ENCODE data around the gene STAM.

Gene STAM

DNA sequence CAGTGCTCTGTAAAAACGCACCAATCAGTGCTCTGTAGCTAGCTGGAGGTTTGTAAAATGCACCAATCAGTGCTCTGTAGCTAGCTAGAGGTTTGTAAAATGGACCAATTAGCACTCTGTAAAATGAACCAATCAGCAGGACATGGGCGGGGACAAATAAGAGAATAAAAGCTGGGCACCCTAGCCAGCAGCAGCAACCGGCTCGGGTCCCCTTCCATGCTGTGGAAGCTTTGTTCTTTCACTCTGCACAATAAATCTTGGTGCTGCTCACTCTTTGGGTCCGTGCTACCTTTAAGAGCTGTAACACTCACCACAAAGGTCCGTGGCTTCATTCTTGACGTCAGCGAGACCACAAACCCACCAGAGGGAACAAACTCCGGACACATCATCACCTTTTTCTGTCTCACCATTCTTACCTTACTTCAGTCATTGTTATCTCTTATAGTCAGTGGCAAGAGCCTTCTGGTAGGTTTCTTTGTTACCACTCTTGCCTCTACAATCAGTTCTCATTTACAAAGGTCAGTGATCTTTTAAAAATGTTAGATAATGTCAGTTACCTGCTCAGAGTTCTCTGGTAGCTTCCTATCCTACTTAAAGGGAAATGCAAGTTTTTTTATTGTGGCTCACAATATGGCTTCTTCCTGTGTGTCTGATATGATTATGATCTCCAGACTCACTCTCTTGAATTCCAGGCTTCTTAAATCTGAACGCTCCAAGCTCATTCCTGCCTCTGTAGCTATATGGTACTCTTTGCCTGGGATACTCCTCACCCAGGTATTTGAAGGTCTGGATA is 4.5 kb downstream of the STAM start:
- no peak for DNase-seq

DNA sequence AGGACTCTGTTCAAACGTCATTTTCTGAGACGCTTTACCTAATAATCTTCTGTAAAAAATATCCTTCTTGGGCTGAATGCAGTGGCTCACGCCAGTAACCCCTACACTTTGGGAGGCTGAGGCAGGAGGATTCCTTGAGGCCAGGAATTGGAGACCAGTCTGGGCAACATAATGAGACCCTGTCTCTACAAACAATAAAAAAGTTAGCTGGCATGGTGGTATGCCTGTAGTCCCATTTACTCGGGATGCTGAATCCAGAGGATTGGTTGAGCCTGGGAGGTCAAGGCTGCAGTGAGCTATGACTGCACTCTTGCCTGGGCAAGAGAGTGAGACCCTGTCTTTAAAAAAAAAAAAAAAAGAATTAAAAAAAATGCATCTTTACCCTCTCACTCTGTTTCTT is 5.1 kb downstream of the STAM start:
- DNase-seq: no peak

DNA sequence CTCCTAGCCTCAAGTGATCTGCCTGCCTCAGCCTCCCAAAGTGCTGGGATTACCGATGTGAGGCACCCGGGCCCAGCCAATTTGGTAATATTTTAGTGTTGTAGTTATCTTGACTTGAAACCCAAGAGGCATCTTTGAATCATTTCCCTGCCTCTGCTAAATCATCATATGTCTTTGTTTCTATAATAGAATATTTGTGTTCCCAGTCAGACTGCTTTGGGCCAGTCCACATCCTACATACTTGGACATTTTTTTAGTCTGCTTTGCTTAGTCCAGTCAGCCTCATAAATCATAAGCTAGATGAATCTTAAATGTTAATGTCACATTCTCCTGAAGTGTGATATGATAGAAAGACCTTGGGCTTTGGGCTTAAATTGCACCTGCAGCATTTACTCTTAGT is 5.9 kb downstream of the STAM start:
- no peak for DNase-seq

DNA sequence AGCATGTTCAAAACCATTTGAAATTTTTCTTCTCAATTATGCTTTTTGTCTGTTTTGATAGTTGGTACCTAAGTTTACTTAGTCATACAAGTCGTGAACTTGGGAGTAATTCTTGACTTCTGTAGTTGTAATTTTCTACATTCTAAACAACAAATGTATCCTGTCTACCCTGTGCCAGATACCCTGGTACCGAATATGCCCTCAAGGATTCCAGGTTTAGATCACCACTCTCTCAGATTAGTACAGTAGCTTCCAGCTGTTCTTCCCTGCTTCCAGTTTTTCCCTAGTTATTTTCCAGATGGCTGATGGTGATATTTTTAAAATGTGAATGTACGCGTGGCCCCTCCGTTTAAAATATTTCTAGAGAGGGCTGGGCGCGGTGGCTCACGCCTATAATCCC is 6.5 kb downstream of the STAM start:
- no peak for DNase-seq

DNA sequence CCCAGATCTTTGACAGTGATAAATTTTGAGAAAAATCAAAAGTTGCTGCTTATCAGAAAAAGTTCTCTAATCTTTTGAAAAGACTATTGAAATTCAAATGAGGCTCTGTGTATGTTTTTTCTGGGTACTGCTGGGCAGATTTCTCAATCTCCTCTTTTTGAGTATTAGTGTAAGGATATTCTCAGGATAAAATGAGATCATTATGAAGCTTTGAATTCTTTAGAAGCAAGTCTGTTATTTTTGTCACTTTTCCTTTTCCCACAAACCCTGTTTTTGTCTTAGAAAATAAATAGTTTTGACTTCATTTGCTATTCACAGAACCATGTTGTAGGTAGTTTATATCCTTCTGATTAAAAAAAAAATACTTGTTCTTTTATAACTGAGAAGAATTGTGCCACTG is 7.9 kb downstream of the STAM start:
- DNase-seq: no peak

DNA sequence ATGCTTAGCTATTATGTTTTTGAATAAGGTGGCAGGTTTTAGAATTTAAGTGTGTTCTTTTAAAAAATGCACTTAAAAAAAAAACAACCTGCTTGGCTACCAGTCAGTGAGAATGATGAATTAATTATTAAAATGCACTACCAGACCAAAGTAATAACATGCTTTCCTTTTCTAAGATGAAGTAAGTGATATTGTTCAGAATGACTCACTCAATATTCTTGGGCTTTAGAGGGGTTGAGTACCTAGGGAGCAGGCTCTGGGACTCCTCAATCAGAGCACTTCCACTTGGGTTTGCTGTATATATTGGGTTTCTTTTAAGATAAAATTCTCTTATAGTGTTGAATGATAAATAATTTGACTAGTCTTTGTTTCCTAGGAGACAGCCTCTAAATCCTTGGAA is 8.6 kb downstream of the STAM start:
- no peak for DNase-seq

DNA sequence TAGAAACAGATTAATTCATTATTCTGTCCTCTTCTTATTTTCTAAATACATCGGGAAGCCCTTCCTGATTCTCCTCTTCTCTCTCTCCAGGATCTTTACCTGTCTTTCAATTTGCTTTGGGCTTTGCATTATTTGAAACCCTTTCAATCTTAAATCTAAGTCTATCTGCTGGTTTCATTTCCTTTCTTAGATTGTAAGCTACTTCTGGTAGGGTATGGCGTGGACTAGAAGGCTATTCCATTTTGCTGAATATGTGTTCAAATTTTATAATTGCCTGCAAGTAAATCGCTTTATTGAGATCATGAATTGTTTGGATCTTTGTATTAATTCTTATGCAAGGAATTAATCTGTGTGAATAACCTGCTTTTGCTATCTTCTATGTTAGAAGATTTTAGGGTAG is 11.1 kb downstream of the STAM start:
- no peak for DNase-seq

DNA sequence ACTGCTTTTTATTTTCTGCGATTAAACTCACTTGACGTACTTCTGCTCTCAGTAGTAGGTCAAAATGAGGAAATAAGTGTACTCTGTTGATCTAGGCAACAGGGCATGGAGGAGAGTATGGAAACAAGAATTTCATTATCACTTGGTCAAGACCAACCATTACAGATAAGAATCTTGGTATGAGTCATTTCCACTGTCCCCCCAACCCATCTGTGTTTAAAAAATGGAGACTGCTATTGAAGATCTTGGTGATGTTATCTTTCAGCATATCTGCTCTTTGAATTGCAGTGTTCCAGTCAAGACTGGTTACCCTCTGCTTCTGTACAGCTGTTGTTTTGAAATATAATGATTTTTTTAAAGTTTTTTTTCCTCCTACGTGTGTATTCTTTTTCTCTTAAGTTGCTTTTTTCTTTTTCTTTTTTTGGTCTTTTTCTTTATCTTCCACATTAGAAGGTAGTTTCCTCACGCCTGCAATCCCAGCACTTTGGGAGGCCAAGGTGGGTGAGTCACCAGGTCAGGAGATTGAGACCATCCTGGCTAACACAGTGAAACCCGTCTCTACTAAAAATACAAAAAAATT is 11.7 kb downstream of the STAM start:
- DNase-seq: no peak

DNA sequence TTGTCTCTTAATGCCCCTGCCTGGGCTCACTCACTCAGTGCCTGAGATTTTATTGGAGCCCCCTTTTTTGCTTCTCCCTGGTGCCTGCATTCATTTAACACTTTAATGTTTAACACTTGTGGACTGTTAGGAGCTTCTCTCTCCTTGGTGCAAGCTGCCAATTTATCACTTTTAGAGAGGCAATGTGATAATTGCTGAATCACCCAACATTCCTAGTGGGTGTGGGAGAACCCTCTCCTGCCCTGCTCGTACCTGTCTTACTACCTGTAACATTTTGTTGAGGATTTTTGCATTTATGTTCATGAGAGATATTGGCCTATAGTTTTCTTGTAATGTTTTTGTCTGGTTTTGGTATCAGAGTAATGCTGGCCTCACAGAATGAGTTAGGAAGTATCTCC is 13.2 kb downstream of the STAM start:
- DNase-seq: no peak

DNA sequence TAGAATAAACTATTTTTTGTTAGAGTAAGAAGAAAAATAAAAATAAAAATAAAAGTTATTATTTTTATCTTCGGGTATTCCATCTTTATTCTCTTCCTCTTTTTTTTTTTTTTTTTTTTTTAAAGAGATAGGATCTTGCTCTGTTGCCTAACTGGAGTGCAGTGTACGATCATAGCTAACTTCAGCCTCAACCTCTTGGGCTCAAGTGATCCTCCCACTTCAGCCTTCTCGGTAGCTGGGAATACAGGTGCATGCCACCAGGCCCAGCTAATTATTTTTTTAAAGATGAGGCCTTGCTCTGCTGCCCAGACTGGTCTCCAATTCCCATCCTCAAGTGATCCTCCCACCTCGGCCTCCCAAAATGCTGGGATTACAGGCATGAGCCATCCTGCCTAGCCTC is 15.4 kb downstream of the STAM start:
- no peak for DNase-seq

DNA sequence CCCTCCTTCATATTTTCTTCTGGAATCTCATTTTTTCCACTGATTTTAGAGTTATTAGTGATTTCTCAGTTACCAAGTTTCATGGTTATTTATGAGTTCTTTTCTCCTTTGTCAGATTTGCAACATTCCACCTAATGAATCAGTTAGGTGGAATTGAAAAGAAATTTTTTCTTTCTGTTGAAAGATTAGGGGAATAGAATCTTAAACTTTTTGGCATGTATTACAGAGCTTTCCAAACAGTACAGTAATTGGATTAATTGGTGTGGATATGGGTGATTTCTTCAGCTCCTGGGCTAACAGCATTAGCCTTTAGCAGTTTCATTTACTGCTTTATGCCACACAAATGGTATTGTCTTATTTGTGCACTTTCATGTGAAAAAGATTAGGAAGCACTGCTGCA is 17.0 kb downstream of the STAM start:
- DNase-seq: no peak

DNA sequence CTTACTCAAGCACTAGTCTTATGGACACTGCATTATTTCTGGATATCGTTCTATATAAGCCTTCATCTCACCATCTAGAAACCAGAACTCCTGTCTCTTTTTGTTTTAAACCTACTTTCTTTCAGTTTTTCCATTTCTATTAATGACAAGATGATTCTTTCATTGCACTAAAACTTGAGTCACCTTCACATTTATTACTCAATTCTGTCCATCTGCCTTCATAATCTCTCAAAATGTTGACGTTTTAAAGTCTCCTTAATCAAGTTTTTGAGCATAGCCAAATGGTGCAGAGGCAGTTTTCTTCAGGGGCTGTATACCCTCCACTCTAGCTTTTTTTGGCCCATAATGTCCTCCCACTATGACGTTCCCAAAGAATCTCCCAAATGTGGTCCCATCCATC is 17.6 kb downstream of the STAM start:
- no peak for DNase-seq

DNA sequence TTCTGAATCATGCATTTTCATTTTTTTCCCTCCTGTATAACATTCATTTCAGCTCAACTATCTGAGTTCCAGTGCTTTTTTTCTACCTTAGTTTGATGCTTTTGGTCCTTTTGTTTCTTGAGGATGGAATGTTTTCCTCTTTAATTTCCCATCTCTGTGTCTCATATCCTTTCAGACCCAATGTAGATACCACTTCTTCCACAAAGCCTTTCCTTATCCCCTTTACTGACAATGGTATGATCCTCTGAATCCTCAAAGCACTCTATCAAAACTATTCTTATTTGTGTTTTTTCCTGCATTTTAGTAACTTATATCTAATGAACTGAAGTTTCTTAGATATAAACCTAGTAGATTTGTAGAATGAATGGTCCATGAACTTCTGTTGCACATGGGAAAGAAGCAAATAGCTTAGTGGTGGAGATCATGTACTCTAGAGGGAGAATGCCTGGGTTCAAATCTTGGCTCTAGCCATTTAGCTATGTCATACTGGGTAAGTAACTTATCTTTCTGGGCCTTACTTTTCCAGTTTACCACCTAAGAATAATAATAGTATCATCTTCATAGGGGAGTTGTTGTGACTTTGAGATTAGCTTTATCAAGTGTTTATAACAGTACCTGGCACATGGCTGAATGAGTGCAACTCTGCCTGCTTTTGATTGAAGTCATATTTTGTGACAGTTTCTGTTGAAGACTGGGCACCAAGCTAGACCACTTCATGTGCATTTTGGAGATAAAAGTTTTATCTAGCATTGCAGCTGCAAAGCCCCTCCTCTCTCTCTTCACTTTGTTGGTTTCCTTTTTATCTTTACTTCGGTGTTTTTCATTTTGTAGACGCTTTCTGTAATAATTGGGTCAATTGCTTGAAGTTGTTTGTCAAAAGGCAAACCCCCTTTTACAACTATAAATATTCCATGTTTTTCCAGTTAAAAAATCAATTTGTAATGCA is 18.5 kb downstream of the STAM start:
- no peak for DNase-seq

DNA sequence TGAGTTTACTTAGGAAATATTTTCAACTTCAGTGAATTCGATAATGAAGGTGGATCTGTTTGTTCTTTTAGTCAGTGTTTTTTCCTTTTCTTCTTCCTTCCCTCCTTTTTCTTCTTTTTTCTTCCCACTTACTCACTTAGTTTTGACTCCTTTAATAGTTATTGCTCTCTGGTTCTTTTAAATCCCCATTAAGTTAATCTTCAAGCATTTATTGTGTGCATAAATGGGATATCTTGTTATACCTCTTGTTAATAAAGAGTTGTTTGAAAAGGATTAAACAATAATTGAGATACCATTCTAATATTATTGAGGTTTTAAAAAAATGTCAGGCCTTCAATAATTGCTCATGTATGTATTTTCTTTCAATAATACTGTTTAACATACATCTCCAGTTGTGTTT is 19.5 kb downstream of the STAM start:
- DNase-seq: no peak

DNA sequence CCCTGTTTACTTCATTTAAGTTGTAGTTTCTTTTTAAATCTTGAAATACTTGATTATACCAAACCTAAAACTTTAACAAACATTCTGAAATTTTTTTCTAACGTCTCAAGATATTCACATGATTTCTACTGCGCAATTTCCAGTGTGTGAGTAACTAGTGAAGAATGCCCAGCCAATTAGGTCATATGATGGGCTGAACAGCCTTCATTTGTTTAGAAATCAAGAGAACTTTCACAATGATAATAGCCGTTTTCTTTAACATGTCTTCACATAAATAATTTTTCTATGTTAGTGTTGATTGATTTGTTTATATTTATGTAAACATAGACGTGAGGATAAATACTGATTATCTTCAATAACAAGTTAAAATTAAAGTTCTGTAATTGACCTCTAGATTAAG is 21.8 kb downstream of the STAM start:
- DNase-seq: no peak

DNA sequence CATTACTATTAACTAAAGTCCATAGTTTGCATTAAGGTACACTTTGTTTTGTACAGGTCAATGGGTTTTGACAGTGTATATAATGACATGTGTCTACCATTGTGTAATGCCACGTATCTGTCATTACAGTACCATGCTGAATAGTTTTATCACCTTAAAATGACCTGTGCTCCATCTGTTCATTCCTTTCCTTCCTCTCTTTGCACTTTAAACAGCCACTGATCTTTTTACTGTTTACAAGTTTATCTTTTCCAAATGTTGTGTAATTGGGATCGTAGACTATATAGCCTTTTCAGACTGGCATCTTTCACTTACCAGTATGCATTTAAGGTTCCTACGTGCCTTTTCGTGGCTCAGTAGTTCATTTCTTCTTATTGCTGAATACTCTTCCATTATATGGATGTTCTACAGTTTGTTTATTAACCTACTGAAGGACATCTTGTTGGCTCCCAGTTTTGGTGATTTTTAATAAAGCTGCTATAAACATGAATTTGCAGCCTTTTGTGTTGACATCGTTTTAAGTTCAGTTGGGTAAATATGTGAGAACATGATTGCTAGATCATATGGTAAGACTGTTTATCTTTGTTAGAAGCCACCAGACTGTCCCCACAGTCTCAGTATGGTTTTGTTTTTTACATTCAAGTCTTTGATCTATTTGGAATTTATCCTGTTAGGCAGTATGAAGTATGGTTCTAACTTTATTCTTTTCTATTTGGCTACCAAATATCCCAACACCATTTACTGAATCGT is 24.7 kb downstream of the STAM start:
- DNase-seq: no peak

DNA sequence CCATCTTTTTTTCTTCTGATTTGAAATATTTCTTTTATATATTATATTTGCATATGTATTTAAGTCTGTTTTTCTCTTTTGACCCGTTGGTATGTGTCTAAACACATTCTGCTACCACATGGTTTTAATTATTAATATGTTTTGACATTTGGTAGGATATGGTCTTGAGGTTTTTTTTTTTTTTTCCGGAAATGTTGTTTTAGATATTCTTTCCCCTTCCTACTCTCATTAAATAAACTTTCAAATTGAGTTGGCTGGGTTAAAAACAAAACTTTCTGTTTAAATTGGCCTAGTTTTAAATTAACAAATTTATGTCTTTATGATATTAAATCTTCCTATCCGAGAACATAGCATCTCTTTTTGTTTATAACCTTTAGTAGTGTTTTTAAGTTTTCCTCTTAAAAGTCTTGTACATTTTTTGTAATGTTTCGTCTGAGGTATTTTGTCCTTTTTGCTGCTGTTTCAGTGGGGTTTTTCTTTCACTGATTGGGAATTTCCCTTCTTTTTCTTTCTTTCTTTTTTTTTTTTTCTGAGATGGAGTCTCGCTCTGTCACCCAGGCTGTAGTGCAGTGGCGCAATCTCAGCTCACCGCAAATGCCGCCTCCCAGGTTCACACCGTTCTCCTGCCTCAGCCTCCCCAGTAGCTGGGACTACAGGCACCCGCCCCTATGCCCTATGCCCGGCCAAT is 25.4 kb downstream of the STAM start:
- DNase-seq: no peak

DNA sequence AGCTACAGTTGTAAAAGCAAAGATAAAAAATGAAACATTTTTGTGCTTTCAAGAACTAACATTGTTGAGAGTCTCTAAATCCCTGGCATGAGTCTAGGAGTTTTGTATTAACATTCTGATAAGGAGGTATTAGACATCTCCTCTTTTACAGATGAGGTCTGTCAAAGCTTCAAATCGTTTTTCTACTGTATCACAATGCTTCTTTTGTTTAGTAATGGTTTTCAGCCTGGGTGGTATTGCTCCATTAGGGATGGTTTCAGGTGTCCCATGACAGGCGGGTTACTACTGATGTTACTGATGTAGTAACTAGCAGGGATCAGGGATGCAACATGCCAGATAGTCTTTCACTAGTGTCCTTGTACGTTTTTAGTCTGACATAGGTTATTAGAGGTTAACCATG is 27.4 kb downstream of the STAM start:
- DNase-seq: no peak

DNA sequence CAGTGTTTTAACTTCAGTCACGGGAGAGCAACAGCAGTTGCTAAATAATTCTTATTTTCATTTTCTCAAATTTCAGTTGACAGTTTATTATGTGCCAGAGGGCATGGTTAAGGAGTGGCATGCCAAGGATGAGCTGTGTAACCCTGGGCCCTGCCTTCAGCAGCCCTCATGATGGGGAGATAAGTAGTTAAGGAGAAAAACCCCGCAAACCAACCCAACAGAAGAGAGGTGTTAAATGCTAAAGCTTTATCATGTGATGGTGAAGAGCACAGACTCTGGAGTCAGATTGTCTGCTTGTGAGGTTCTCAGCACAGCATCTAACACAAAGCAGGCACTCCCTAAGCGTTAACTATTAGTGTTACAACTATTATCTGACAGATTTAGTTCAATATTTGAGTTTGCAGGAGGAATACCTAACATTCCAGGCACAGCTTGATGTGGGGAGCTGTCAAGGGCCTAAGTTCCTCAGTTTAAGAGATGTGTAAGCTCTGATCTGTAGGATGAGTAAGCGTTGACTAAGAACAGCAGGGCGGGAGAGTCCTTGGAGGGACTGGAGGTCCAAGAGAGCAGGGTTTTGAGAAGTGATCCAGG is 29.6 kb downstream of the STAM start:
- no peak for DNase-seq

DNA sequence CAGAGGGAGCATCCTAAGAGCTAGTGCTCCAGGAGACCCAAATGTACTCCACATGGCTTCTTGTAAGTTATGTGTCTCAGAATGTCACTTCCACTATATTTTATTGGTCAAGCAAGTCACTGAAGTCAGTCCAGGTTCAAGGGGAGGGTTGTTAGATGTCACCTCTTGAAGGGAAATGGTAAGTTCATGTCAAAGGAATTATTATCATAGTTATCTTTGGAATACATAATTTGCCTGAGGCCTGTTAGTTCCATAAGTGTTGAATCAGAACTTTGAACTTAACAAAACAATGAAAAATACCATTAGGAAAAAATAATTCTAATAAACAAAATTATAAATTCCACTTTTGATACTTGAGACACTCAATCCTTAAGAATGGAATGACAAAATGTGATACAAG is 30.6 kb downstream of the STAM start:
- DNase-seq: no peak

DNA sequence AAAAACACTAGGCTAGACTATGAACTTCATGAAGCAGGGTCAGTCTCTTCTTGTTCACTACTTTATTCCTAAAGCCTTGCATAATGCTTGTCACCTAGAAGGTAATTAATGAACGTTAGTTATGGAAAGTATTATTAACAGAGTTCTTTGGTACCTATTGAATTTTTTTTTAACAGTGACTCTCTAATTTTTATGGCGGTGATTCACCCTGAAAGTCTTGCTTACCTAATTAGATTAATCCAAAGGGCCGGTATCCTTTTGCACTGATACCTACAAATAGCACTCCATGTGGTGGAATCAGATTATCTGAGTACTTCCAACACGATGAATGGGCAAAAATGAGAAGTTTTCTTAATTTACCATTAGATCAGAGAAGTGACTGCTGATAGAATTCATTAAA is 31.7 kb downstream of the STAM start:
- DNase-seq: no peak

DNA sequence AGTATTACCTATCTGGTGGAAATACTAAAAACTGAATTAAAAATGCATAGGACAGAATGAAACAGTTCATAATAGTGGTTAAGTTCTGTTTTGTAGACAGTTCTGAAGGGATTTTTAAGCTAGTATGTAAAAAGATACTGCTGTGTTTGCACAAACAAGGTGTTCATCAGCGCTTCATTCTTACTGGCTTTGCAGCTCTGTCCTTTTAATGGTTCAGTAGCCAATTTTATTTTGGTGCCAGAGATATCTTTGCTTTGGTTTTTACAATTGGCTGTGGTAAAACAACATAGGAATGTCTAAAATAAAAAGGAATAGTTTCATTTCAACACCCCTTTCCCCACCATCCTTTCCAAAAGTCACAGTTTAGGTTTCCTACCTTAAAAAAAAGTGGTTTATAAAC is 33.0 kb downstream of the STAM start:
- DNase-seq: no peak
